ENCODE data around the gene DHX16. TPM values are rescaled to one million over a fixed set of nuclear protein-coding genes. Genes with fewer than 3 reads are reported as not detected.

Gene DHX16
- total RNA-seq, 2 experiments from 2014 or later = 15.9 to 16.1 TPM

GRCh38 chr6:30689022-30689865 is 16.4 kb upstream of the DHX16 start:
- TF ChIP-seq, protein P1, sequence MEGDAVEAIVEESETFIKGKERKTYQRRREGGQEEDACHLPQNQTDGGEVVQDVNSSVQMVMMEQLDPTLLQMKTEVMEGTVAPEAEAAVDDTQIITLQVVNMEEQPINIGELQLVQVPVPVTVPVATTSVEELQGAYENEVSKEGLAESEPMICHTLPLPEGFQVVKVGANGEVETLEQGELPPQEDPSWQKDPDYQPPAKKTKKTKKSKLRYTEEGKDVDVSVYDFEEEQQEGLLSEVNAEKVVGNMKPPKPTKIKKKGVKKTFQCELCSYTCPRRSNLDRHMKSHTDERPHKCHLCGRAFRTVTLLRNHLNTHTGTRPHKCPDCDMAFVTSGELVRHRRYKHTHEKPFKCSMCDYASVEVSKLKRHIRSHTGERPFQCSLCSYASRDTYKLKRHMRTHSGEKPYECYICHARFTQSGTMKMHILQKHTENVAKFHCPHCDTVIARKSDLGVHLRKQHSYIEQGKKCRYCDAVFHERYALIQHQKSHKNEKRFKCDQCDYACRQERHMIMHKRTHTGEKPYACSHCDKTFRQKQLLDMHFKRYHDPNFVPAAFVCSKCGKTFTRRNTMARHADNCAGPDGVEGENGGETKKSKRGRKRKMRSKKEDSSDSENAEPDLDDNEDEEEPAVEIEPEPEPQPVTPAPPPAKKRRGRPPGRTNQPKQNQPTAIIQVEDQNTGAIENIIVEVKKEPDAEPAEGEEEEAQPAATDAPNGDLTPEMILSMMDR (IDR thresholded peaks at IDR 0.05) = no peak
- no peaks in the 10 kb centered on the region for H3K36me3 ChIP-seq (ENCODE audit: insufficient read depth, low read length)
- ChIA-PET CTCF (interaction anchor here (1.4 to 6.1 kb wide), 3 partner anchors 10 to 42 kb away, joined by 3 to 49 read pairs (median 28); partner anchors contain the start of gene DHX16), POLR2A (interaction anchor here (1.9 to 5.2 kb wide), 4 partner anchors 10 to 74 kb away, joined by 5 to 44 read pairs (median 16); partner anchors contain the start of genes MDC1 and TUBB)
- ATAC-seq (ENCODE audit: poor library complexity) (no peak), DNase-seq (no peak)
- H3K27me3 ChIP-seq (ENCODE audit: control insufficient read depth in 1 of 2, insufficient read depth in 2 of 2, low read length in 2 of 2) = no peaks in the 10 kb centered on the region
- Mint-ChIP-seq H3K27me3 (no peaks in the 10 kb centered on the region), H3K4me3 (peak overlapping the region; percentile 98), H3K9me3 (no peaks in the 10 kb centered on the region), H3K27ac (peak overlapping the region; percentile 94), H3K36me3 (ENCODE audit: low read depth) (peaks cover 22% of the 10 kb centered on the region), H3K4me1 (ENCODE audit: low read depth) (peaks cover 48% of the 10 kb centered on the region)
- H3K27ac ChIP-seq (ENCODE audit: low read depth in 1 of 2, low read length in 2 of 2) = peak overlapping the region; percentile 28 to 98
- no peak overlapping the region for H3K4me3 ChIP-seq (ENCODE audit: low read length)
- H3K4me1 ChIP-seq (ENCODE audit: insufficient read depth, low read length) = peaks cover 43% of the 10 kb centered on the region
- intact Hi-C loops (cut with DNase I, micrococcal nuclease) = no loop called here
- no peaks in the 10 kb centered on the region for H3K9me3 ChIP-seq (ENCODE audit: control insufficient read depth in 1 of 2, insufficient read depth in 1 of 2, low read length in 2 of 2)

GRCh38 chr6:30688569-30688968 is 15.8 kb upstream of the DHX16 start:
- peak overlapping the region; percentile 99 for H3K4me3 ChIP-seq (ENCODE audit: low read length)
- DNase-seq (peak in 2 of 14 experiments; percentile 18 to 36), ATAC-seq (ENCODE audit: poor library complexity) (no peak)
- intact Hi-C loops (cut with DNase I, micrococcal nuclease) = no loop called here
- Mint-ChIP-seq H3K4me1 (ENCODE audit: low read depth) (peaks cover 48% of the 10 kb centered on the region), H3K27me3 (no peaks in the 10 kb centered on the region), H3K9me3 (no peaks in the 10 kb centered on the region), H3K4me3 (peak overlapping the region; percentile 98), H3K36me3 (ENCODE audit: low read depth) (peaks cover 28% of the 10 kb centered on the region), H3K27ac (peak overlapping the region; percentile 94)
- ChIA-PET POLR2A (interaction anchor here (2.3 to 5.2 kb wide), 3 partner anchors 10 to 33 kb away, joined by 11 to 44 read pairs (median 21); partner anchors contain the start of genes MDC1 and TUBB), CTCF (interaction anchor here (1.4 to 6.1 kb wide), 3 partner anchors 9 to 43 kb away, joined by 3 to 49 read pairs (median 28); partner anchors contain the start of gene DHX16)
- H3K9me3 ChIP-seq (ENCODE audit: control insufficient read depth in 1 of 2, insufficient read depth in 1 of 2, low read length in 2 of 2) = no peaks in the 10 kb centered on the region
- H3K27ac ChIP-seq (ENCODE audit: low read depth in 1 of 2, low read length in 2 of 2) = peak overlapping the region in 1 of 2 donors; percentile 98
- no peaks in the 10 kb centered on the region for H3K36me3 ChIP-seq (ENCODE audit: insufficient read depth, low read length)
- TF ChIP-seq, protein P1 (IDR thresholded peaks at IDR 0.05) = no peak
- peaks cover 43% of the 10 kb centered on the region for H3K4me1 ChIP-seq (ENCODE audit: insufficient read depth, low read length)
- H3K27me3 ChIP-seq (ENCODE audit: control insufficient read depth in 1 of 2, insufficient read depth in 2 of 2, low read length in 2 of 2) = no peaks in the 10 kb centered on the region

- intact Hi-C loops (cut with DNase I, micrococcal nuclease) = loop anchor here in 1 of 2 experiments (1.0 kb wide), 1 partner anchor 29 kb away; the partner anchor contains the start of gene MDC1
Measured at GRCh38 chr6:30687659-30688431, 15.0 kb upstream of the DHX16 start.

More at GRCh38 chr6:30687659-30688431, 15.0 kb upstream of the DHX16 start:
- Mint-ChIP-seq H3K36me3 (ENCODE audit: low read depth) (peaks cover 34% of the 10 kb centered on the region), H3K27ac (peak overlapping the region; percentile 94), H3K27me3 (no peaks in the 10 kb centered on the region), H3K9me3 (no peaks in the 10 kb centered on the region), H3K4me1 (ENCODE audit: low read depth) (peaks cover 49% of the 10 kb centered on the region), H3K4me3 (peak overlapping the region; percentile 98)
- no peaks in the 10 kb centered on the region for H3K9me3 ChIP-seq (ENCODE audit: control insufficient read depth in 1 of 2, insufficient read depth in 1 of 2, low read length in 2 of 2)
- H3K36me3 ChIP-seq (ENCODE audit: insufficient read depth, low read length) = no peaks in the 10 kb centered on the region
- ChIA-PET POLR2A (interaction anchor here (1.2 to 5.2 kb wide), 4 partner anchors 9 to 72 kb away, joined by 4 to 44 read pairs (median 16); partner anchors contain the start of genes MDC1 and TUBB), CTCF (interaction anchor here (0.9 to 6.1 kb wide), 4 partner anchors 9 to 43 kb away, joined by 3 to 49 read pairs (median 16); partner anchors contain the start of genes DHX16 and MDC1)
- TF ChIP-seq, protein P1 (IDR thresholded peaks at IDR 0.05) = no peak
- no peak for ATAC-seq (ENCODE audit: poor library complexity)
- H3K27me3 ChIP-seq (ENCODE audit: control insufficient read depth in 1 of 2, insufficient read depth in 2 of 2, low read length in 2 of 2) = no peaks in the 10 kb centered on the region
- peak in 1 of 14 experiments; percentile 29 for DNase-seq
- peak overlapping the region; percentile 96 to 98 for H3K27ac ChIP-seq (ENCODE audit: low read depth in 1 of 2, low read length in 2 of 2)
- H3K4me3 ChIP-seq (ENCODE audit: low read length) = peak overlapping the region; percentile 99
- peaks cover 44% of the 10 kb centered on the region for H3K4me1 ChIP-seq (ENCODE audit: insufficient read depth, low read length)
